T-helper 2 cell treated with Interferon-gamma antibody and Interleukin-4, amounts not matched to agents 100 ng/mL and 5 ng/mL, for 36 hours (primary cell): ENCODE measurements around the gene SLC30A3. TPM values are rescaled to one million over a fixed set of nuclear protein-coding genes. Genes with fewer than 3 reads are reported as not detected.

Experiments used
- intact Hi-C: fragments of 100-400 bp; cut with micrococcal nuclease; formaldehyde crosslinking; loops from one replicate; pipeline ENCODE4 v1.15.1; 2023
- total RNA-seq: library from RNA; stranded (reverse); gene quantifications from 2 replicates; pipeline ENCODE4 v1.2.3, GENCODE V29; 2022

SLC30A3 gene
- total RNA-seq: 0.14 and 0.48 TPM in 2 replicates

- intact Hi-C loops: loop anchor here (5.0 kb wide), 1 partner anchor 45 kb away; the partner anchor contains the start of gene CAD
Observed at GRCh38 chr2:27262379-27263286, at the start of gene SLC30A3. Gene SLC30A3 (minus strand): TSS chr2:27263047. CDS start chr2:27262906, 141 bp downstream.

- intact Hi-C loops: no loop called here
Observed at GRCh38 chr2:27312152-27312551, 49.3 kb upstream of the SLC30A3 start.

- intact Hi-C loops: loop anchor here (10.0 kb wide), 1 partner anchor 465 kb away; the partner anchor contains the start of gene DPYSL5
Observed at GRCh38 chr2:27309651-27310050, 46.8 kb upstream of the SLC30A3 start.

- intact Hi-C loops: loop anchor here (10.0 kb wide), 1 partner anchor 464 kb away; the partner anchor contains the start of gene DPYSL5
Observed at GRCh38 chr2:27308359-27308881, 45.6 kb upstream of the SLC30A3 start, which contains the start of gene UCN. Gene UCN (minus strand): TSS chr2:27308445. CDS start chr2:27307895, 550 bp downstream.

GRCh38 chr2:27307545-27308358 lies 44.9 kb upstream of the SLC30A3 start:
- intact Hi-C loops: loop anchor here (10.0 kb wide), 1 partner anchor 463 kb away; the partner anchor contains the start of gene DPYSL5

GRCh38 chr2:27307287-27307544 lies 44.4 kb upstream of the SLC30A3 start:
- intact Hi-C loops: loop anchor here (10.0 kb wide), 1 partner anchor 462 kb away; the partner anchor contains the start of gene DPYSL5

GRCh38 chr2:27306573-27307286 lies 43.9 kb upstream of the SLC30A3 start:
- intact Hi-C loops: loop anchor here (10.0 kb wide), 1 partner anchor 462 kb away; the partner anchor contains the start of gene DPYSL5

- intact Hi-C loops: loop anchor here (10.0 kb wide), 1 partner anchor 461 kb away; the partner anchor contains the start of gene DPYSL5
Observed at GRCh38 chr2:27306136-27306535, 43.3 kb upstream of the SLC30A3 start.

GRCh38 chr2:27305516-27305915 lies 42.7 kb upstream of the SLC30A3 start:
- intact Hi-C loops: loop anchor here (10.0 kb wide), 1 partner anchor 461 kb away; the partner anchor contains the start of gene DPYSL5

GRCh38 chr2:27304488-27305240 lies 41.8 kb upstream of the SLC30A3 start:
- intact Hi-C loops: loop anchor here (10.0 kb wide), 1 partner anchor 460 kb away; the partner anchor contains the start of gene DPYSL5

GRCh38 chr2:27303093-27304025 lies 40.5 kb upstream of the SLC30A3 start:
- intact Hi-C loops: loop anchor here (1.0 to 10.0 kb wide), 2 partner anchors 205 to 459 kb away; partner anchors contain the start of gene DPYSL5

GRCh38 chr2:27300606-27301005 lies 37.8 kb upstream of the SLC30A3 start:
- intact Hi-C loops: loop anchor here (10.0 kb wide), 1 partner anchor 456 kb away; the partner anchor contains the start of gene DPYSL5

GRCh38 chr2:27298391-27299080 lies 35.7 kb upstream of the SLC30A3 start:
- intact Hi-C loops: no loop called here

- intact Hi-C loops: no loop called here
Observed at GRCh38 chr2:27297195-27297594, 34.3 kb upstream of the SLC30A3 start.

- intact Hi-C loops: no loop called here
Observed at GRCh38 chr2:27296481-27296880, 33.6 kb upstream of the SLC30A3 start.

GRCh38 chr2:27294928-27295327 lies 32.1 kb upstream of the SLC30A3 start:
- intact Hi-C loops: no loop called here

GRCh38 chr2:27291865-27292264 lies 29.0 kb upstream of the SLC30A3 start:
- intact Hi-C loops: no loop called here

- intact Hi-C loops: no loop called here
Observed at GRCh38 chr2:27290549-27290948, 27.7 kb upstream of the SLC30A3 start.
